ENCODE data around the gene KRT73.

KRT73 gene

DNA sequence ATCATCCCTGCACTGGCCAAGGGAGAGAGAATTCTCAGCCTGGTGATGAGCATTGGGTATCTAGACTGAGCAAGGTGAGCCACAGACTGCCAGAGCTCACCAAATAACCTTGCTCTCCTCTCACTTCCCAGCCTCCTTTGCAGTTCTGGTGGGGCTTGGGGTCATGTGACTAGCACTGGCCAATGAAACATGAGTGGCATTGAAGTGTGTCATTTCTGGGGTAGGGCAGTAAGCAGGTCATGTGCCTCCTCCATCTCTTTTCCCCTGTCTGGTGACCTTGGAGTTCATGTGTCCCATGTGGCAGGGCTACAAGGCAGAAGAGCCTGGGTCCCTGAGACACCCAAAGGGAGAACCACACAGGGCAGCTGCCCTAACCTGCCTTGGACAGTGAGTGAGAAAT is 13.5 kb downstream of the KRT73 start:
- DNase-seq (ENCODE audit: low read depth), result no peak
- H3K4me3 ChIP-seq (ENCODE audit: low read length), result no peak overlapping the region
- TF ChIP-seq, protein P1, sequence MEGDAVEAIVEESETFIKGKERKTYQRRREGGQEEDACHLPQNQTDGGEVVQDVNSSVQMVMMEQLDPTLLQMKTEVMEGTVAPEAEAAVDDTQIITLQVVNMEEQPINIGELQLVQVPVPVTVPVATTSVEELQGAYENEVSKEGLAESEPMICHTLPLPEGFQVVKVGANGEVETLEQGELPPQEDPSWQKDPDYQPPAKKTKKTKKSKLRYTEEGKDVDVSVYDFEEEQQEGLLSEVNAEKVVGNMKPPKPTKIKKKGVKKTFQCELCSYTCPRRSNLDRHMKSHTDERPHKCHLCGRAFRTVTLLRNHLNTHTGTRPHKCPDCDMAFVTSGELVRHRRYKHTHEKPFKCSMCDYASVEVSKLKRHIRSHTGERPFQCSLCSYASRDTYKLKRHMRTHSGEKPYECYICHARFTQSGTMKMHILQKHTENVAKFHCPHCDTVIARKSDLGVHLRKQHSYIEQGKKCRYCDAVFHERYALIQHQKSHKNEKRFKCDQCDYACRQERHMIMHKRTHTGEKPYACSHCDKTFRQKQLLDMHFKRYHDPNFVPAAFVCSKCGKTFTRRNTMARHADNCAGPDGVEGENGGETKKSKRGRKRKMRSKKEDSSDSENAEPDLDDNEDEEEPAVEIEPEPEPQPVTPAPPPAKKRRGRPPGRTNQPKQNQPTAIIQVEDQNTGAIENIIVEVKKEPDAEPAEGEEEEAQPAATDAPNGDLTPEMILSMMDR (IDR thresholded peaks at IDR 0.05; ENCODE audit: insufficient read depth, low read depth, low read length, missing control alignments), result no peak

DNA sequence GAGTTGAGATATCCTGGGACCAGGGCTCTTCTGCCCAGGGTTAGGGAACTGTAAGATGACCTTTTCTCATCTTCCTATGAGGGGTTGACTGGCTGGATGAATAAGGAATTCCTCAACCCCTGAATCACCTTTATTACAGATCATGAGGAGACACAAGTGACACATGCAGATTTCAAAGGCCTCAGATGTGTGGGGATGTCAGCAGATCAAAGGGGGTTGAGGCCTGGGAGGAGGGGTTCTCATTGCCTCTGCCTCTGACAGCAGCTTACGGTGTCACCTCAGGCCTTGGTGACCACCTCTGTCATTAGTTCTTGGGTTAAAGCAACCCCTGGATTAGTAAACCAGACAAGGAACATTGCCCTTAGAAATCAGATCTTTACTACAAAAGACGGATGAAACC is 15.0 kb downstream of the KRT73 start:
- peak; percentile 56 for DNase-seq (ENCODE audit: low read depth)

DNA sequence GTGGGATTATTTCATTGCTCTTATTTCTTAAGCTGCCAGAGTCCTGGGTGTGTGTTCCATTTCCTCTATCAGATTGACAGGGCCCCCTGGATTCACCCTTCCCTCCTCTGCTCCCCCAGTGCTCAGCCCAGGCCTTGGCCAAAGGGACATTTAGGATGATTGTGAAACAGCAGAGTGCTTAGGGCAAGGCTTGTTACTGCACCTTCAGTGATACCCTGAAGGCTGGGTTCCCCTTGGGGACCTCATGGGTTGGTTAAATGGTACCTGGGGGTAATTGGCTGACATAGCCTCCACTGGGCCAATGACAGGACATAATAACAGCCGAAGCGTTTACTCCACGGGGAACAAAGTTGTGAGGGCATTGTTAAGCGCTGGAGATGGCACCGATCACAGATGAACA is 15.8 kb downstream of the KRT73 start:
- no peak overlapping the region for H3K4me3 ChIP-seq (ENCODE audit: low read length)
- no peak for DNase-seq (ENCODE audit: low read depth)
- TF ChIP-seq, protein P1 (IDR thresholded peaks at IDR 0.05; ENCODE audit: insufficient read depth, low read depth, low read length, missing control alignments), result no peak

More for the DNA sequence above, 15.0 kb downstream of the KRT73 start:
- H3K4me3 ChIP-seq (ENCODE audit: low read length), result no peak overlapping the region
- TF ChIP-seq, protein P1 (IDR thresholded peaks at IDR 0.05; ENCODE audit: insufficient read depth, low read depth, low read length, missing control alignments), result no peak

DNA sequence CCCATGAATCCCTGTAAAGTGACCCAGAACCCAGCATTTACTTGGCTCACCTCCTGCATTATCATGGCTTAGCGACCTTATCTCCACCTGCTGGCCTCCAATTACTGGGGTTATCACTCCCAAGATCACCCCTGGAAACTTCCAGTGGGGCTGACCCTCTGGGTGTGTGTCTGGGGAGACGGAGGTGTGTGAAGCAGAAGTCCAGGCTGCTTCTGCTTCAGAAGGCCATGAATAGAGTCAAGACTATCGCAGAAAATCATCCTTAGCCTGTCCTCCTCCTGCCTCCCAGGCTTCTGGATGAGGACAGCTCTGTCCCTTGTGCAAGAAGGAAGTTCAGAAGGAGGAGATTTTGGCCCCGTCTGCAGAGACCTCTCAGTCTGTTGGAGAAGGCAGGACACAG is 16.7 kb downstream of the KRT73 start:
- TF ChIP-seq, protein P1 (IDR thresholded peaks at IDR 0.05; ENCODE audit: insufficient read depth, low read depth, low read length, missing control alignments), result no peak
- no peak for DNase-seq (ENCODE audit: low read depth)
- H3K4me3 ChIP-seq (ENCODE audit: low read length), result no peak overlapping the region

DNA sequence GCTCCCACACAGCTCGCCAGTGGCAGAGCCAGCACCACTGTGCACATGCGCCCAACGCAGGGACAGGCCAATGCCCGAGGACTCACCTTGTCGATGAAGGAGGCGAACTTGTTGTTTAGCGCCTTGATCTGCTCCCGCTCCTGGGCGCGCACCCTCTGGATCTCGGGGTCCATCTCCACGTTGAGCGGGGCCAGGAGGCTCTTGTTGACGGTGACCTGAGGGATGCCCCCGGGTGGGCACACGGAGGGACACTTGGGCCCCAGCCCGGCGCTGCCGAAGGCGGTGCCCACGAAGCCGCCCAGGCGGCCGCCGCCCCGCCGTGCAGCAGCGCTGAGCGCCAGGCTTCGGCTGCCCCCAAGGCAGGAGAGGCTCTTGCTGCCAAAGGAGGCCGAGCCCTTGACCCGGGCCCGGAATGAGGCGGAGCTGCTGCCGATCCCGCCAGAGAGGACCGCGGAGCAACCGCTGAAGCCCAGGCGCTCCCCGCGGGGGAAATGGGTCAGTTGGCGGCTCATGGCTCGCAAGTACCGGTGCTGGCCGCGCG is 17.3 kb downstream of the KRT73 start, which contains the start of gene KRT72:
Gene KRT72 (minus strand): TSS at position 523 of the 541 bp plus-strand sequence. CDS start 11 bp downstream, at position 512.
- H3K4me3 ChIP-seq (ENCODE audit: low read length), result no peak within 1 kb of the TSS
- TF ChIP-seq, protein P1 (IDR thresholded peaks at IDR 0.05; ENCODE audit: insufficient read depth, low read depth, low read length, missing control alignments), result no peak
- DNase-seq (ENCODE audit: low read depth), result no peak

DNA sequence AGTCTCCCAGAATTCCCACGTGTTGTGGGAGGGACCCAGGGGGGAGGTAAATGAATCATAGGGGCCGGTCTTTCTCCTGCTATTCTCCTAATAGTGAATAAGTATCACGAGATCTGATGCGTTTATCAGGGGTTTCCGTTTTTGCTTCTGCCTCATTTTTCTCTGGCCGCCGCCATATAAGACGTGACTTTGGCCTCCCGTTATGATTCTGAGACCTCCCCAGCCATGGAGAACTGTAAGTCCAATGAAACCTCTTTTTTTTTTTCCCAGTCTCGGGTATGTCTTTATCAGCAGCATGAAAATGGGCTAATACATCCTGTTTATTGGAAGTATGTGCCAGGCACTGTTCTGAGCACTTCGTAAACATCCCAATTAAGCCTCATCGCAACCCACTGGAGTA is 17.9 kb downstream of the KRT73 start:
- no peak overlapping the region for H3K4me3 ChIP-seq (ENCODE audit: low read length)
- TF ChIP-seq, protein P1 (IDR thresholded peaks at IDR 0.05; ENCODE audit: insufficient read depth, low read depth, low read length, missing control alignments), result no peak
- DNase-seq (ENCODE audit: low read depth), result no peak

DNA sequence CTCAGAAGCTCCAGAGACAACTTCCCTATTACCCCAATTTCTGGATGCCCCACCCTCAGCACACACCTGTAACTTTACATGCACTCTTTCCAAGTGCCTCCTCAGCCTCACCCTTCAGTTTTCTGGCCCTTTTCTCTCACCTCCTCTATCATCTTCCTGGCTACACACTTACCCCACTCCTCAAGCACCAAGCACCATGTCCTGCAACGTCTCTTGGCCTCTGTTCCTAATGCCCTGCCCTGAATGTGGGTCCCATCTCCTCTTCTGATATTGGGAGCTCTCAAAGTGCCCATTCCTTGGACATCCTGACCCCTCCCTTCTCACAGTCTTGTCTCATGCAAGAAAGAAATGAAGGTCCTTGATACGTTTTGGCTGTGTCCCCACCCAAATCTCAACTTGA is 18.3 kb downstream of the KRT73 start:
- H3K4me3 ChIP-seq (ENCODE audit: low read length), result no peak overlapping the region
- no peak for DNase-seq (ENCODE audit: low read depth)
- TF ChIP-seq, protein P1 (IDR thresholded peaks at IDR 0.05; ENCODE audit: insufficient read depth, low read depth, low read length, missing control alignments), result no peak
